Measurements from ENCODE around the gene STRAP. TPM values are rescaled to one million over a fixed set of nuclear protein-coding genes. Genes with fewer than 3 reads are reported as not detected.

The STRAP gene
- total and polyA plus RNA-seq, 2 of the 13 experiments (the other 11 are each of a cell fraction or from before 2014, with no cell fraction given) = 66.9 to 118 TPM

DNA sequence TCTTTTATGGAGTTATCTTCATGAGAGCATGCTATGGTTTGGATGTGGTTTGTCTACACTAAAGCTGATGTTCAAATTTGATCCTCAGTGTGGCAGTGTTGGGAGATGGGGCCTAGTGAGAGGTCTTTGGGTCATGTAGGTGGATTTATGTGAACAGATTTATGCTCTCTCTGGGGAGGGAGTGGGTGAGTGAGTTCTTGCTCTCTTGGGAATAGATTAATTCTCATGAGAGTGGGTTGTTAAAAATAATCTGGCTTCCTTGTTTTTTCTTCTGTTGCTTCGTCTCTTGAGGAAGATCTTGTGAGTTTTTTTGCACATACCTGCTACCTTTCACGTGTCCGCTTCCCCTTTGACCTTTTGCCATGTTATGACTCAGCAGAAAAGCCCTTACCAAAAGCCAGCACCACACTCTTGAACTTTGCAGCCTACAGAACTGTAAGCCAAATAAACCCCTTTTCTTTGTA, 49.4 kb downstream of the STRAP start (continued):
- TF ChIP-seq MZF1 (CRISPR knock-in tag; IDR thresholded peaks at IDR 0.05; ENCODE audit: borderline replicate concordance) = no peak
- TF ChIP-seq NCOA2 (CRISPR knock-in tag; IDR thresholded peaks at IDR 0.05) = no peak
- no peak for TF ChIP-seq ZFP90 (CRISPR knock-in tag; IDR thresholded peaks at IDR 0.05; ENCODE audit: borderline replicate concordance)
- TF ChIP-seq ZNF546 (CRISPR knock-in tag; conservative IDR thresholded peaks at IDR 0.05) = no peak
- TF ChIP-seq, protein P1, sequence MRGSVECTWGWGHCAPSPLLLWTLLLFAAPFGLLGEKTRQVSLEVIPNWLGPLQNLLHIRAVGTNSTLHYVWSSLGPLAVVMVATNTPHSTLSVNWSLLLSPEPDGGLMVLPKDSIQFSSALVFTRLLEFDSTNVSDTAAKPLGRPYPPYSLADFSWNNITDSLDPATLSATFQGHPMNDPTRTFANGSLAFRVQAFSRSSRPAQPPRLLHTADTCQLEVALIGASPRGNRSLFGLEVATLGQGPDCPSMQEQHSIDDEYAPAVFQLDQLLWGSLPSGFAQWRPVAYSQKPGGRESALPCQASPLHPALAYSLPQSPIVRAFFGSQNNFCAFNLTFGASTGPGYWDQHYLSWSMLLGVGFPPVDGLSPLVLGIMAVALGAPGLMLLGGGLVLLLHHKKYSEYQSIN (CRISPR knock-in tag; IDR thresholded peaks at IDR 0.05; ENCODE audit: borderline replicate concordance) = no peak
- TF ChIP-seq, protein P2, sequence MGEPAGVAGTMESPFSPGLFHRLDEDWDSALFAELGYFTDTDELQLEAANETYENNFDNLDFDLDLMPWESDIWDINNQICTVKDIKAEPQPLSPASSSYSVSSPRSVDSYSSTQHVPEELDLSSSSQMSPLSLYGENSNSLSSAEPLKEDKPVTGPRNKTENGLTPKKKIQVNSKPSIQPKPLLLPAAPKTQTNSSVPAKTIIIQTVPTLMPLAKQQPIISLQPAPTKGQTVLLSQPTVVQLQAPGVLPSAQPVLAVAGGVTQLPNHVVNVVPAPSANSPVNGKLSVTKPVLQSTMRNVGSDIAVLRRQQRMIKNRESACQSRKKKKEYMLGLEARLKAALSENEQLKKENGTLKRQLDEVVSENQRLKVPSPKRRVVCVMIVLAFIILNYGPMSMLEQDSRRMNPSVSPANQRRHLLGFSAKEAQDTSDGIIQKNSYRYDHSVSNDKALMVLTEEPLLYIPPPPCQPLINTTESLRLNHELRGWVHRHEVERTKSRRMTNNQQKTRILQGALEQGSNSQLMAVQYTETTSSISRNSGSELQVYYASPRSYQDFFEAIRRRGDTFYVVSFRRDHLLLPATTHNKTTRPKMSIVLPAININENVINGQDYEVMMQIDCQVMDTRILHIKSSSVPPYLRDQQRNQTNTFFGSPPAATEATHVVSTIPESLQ (CRISPR knock-in tag; conservative IDR thresholded peaks at IDR 0.05) = no peak
- no peak for TF ChIP-seq MEIS1 (CRISPR knock-in tag; IDR thresholded peaks at IDR 0.05; ENCODE audit: borderline replicate concordance)
- TF ChIP-seq, protein P3, sequence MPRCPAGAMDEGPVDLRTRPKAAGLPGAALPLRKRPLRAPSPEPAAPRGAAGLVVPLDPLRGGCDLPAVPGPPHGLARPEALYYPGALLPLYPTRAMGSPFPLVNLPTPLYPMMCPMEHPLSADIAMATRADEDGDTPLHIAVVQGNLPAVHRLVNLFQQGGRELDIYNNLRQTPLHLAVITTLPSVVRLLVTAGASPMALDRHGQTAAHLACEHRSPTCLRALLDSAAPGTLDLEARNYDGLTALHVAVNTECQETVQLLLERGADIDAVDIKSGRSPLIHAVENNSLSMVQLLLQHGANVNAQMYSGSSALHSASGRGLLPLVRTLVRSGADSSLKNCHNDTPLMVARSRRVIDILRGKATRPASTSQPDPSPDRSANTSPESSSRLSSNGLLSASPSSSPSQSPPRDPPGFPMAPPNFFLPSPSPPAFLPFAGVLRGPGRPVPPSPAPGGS (CRISPR knock-in tag; IDR thresholded peaks at IDR 0.05) = no peak
- TF ChIP-seq, protein P4, sequence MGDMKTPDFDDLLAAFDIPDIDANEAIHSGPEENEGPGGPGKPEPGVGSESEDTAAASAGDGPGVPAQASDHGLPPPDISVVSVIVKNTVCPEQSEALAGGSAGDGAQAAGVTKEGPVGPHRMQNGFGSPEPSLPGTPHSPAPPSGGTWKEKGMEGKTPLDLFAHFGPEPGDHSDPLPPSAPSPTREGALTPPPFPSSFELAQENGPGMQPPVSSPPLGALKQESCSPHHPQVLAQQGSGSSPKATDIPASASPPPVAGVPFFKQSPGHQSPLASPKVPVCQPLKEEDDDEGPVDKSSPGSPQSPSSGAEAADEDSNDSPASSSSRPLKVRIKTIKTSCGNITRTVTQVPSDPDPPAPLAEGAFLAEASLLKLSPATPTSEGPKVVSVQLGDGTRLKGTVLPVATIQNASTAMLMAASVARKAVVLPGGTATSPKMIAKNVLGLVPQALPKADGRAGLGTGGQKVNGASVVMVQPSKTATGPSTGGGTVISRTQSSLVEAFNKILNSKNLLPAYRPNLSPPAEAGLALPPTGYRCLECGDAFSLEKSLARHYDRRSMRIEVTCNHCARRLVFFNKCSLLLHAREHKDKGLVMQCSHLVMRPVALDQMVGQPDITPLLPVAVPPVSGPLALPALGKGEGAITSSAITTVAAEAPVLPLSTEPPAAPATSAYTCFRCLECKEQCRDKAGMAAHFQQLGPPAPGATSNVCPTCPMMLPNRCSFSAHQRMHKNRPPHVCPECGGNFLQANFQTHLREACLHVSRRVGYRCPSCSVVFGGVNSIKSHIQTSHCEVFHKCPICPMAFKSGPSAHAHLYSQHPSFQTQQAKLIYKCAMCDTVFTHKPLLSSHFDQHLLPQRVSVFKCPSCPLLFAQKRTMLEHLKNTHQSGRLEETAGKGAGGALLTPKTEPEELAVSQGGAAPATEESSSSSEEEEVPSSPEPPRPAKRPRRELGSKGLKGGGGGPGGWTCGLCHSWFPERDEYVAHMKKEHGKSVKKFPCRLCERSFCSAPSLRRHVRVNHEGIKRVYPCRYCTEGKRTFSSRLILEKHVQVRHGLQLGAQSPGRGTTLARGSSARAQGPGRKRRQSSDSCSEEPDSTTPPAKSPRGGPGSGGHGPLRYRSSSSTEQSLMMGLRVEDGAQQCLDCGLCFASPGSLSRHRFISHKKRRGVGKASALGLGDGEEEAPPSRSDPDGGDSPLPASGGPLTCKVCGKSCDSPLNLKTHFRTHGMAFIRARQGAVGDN (CRISPR knock-in tag; IDR thresholded peaks at IDR 0.05) = no peak
- peak; percentile 90 to 94 for TF ChIP-seq MAFK (conservative IDR thresholded peaks at IDR 0.05 in 1 of 2, IDR thresholded peaks at IDR 0.05 in 1 of 2; ENCODE audit: low read length in 2 of 2)
- TF ChIP-seq ZNF792 (CRISPR knock-in tag; IDR thresholded peaks at IDR 0.05) = no peak
- TF ChIP-seq, protein P5, sequence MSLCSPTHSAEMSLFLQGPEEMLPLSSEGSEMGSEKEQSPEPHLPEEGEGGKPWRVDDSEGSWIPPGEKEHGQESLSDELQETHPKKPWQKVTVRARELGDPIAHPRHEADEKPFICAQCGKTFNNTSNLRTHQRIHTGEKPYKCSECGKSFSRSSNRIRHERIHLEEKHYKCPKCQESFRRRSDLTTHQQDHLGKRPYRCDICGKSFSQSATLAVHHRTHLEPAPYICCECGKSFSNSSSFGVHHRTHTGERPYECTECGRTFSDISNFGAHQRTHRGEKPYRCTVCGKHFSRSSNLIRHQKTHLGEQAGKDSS (CRISPR knock-in tag; IDR thresholded peaks at IDR 0.05; ENCODE audit: borderline replicate concordance, low read depth) = no peak
- no peak for TF ChIP-seq ZSCAN25 (CRISPR knock-in tag; IDR thresholded peaks at IDR 0.05)
- peak; percentile 99 for TF ChIP-seq ZNF564 (CRISPR knock-in tag; IDR thresholded peaks at IDR 0.05)
- TF ChIP-seq ZNF547 (CRISPR knock-in tag; IDR thresholded peaks at IDR 0.05) = no peak
- no peak for TF ChIP-seq ZNF549 (CRISPR knock-in tag; IDR thresholded peaks at IDR 0.05)
- TF ChIP-seq RBAK (CRISPR knock-in tag; IDR thresholded peaks at IDR 0.05) = no peak
- no peak for TF ChIP-seq YEATS2 (CRISPR knock-in tag; IDR thresholded peaks at IDR 0.05; ENCODE audit: borderline replicate concordance)
- no peak for TF ChIP-seq KLF13 (CRISPR knock-in tag; IDR thresholded peaks at IDR 0.05)
- peak; percentile 53; the same call in 1 of the 2 replicates for TF ChIP-seq POGZ (CRISPR knock-in tag; IDR thresholded peaks at IDR 0.05)
- TF ChIP-seq CAMTA2 (CRISPR knock-in tag; IDR thresholded peaks at IDR 0.05; ENCODE audit: borderline replicate concordance) = no peak
- TF ChIP-seq RFXAP (CRISPR knock-in tag; IDR thresholded peaks at IDR 0.05; ENCODE audit: borderline replicate concordance) = no peak

All from HepG2 (cell line).